SH-SY5Y (cell line): ENCODE measurements around the gene C11orf65.

Source experiments
- GATA2 ChIP-seq: IDR thresholded peaks from 2 replicates; pipeline ENCODE4 v1.6.1; 2011; ENCODE audit warnings: mild to moderate bottlenecking, low read depth, low read length
- GATA3 ChIP-seq: IDR thresholded peaks from 2 replicates; pipeline ENCODE4 v1.6.1; 2011; ENCODE audit warnings: low read depth, mild to moderate bottlenecking, low read length, moderate library complexity

- TF ChIP-seq GATA2: no peak
- TF ChIP-seq GATA3: no peak
These were observed 99.2 kb downstream of the C11orf65 start for GRCh38 chr11:108368134-108368533.
